ENCODE measurements around the gene ADARB2.
"Not testable (repeated sequence)": the region's sequence is repeated elsewhere in the genome, so short reads cannot be mapped to it uniquely, and the experiment has no call there.

Gene ADARB2

DNA sequence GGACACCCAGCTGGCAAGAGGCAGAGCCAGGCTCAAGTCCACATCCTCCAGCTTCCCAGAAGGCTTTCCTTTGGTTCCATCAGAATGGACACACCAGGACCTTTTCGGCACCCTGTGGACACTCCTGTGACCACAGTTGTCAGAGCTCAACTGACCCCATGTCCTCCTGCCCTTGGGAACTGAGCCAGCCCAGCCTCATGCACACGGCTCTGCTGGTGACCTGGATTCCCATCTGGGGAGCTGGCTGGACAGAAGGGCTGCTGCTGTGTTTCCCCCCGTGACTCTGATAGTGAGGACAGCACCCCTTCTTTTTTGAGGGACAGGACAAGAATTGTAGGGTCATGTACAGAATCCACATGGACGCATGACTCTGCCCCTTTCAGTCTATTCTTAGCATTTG, 392.0 kb downstream of the ADARB2 start:
- TF ChIP-seq, protein P1, sequence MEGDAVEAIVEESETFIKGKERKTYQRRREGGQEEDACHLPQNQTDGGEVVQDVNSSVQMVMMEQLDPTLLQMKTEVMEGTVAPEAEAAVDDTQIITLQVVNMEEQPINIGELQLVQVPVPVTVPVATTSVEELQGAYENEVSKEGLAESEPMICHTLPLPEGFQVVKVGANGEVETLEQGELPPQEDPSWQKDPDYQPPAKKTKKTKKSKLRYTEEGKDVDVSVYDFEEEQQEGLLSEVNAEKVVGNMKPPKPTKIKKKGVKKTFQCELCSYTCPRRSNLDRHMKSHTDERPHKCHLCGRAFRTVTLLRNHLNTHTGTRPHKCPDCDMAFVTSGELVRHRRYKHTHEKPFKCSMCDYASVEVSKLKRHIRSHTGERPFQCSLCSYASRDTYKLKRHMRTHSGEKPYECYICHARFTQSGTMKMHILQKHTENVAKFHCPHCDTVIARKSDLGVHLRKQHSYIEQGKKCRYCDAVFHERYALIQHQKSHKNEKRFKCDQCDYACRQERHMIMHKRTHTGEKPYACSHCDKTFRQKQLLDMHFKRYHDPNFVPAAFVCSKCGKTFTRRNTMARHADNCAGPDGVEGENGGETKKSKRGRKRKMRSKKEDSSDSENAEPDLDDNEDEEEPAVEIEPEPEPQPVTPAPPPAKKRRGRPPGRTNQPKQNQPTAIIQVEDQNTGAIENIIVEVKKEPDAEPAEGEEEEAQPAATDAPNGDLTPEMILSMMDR (IDR thresholded peaks at IDR 0.05; ENCODE audit: low read depth, low read length), result no peak
- Histone ChIP-seq H3K9me3 (no peaks in the 10 kb centered on the region), H3K4me3 (ENCODE audit: low read depth, low read length) (no peak overlapping the region), H3K4me1 (no peaks in the 10 kb centered on the region), H3K27me3 (no peaks in the 10 kb centered on the region), H3K36me3 (no peaks in the 10 kb centered on the region)
- DNase-seq, result no peak

DNA sequence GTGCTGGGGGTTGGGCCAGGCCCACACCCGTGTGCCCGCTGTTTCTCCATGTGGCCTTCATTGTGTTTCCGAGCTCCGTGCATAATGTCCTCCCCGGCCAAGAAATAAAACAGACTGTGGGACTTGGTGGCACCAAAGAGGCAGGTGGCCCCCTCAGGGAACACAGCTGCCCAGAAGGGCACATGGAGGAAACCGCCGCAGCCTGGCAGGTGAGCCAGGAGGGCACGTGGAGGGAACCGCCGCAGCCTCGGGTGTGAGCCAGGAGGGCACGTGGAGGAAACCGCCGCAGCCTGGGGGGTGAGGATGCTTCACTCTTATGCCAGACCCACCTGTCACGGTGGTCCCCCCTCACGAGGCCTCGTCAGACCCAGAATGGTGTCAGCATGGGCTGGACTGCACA, 392.5 kb downstream of the ADARB2 start:
- no peaks in the 10 kb centered on the region for H3K27me3 ChIP-seq
- no peak overlapping the region for H3K4me3 ChIP-seq (ENCODE audit: low read depth, low read length)
- TF ChIP-seq, protein P1 (IDR thresholded peaks at IDR 0.05; ENCODE audit: low read depth, low read length), result no peak
- no peak for DNase-seq
- no peaks in the 10 kb centered on the region for H3K9me3 ChIP-seq
- H3K36me3 ChIP-seq, result no peaks in the 10 kb centered on the region
- H3K4me1 ChIP-seq, result no peaks in the 10 kb centered on the region

DNA sequence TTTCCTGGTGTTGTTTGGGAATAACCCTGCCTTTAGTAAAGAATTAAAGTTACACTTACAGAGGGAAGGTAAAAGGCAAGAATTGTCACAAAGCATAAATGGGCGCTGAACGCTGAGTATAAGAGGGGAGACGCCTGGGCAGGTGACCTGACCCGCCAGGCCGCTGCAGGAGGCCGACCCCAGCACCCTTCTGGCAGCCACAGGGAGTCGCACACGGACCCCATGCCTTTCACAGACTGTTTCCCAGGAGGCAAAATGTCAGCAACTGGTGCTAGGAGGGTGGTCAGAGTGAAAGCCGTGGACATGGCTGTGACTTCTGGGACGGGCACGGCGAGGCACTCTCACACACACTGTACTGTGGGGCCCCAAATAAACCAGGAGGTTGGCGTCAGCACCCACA, 392.9 kb downstream of the ADARB2 start:
- H3K4me3 ChIP-seq (ENCODE audit: low read depth, low read length), result no peak overlapping the region
- H3K9me3 ChIP-seq, result no peaks in the 10 kb centered on the region
- no peaks in the 10 kb centered on the region for H3K27me3 ChIP-seq
- no peaks in the 10 kb centered on the region for H3K36me3 ChIP-seq
- no peaks in the 10 kb centered on the region for H3K4me1 ChIP-seq
- TF ChIP-seq, protein P1 (IDR thresholded peaks at IDR 0.05; ENCODE audit: low read depth, low read length), result no peak
- no peak for DNase-seq

DNA sequence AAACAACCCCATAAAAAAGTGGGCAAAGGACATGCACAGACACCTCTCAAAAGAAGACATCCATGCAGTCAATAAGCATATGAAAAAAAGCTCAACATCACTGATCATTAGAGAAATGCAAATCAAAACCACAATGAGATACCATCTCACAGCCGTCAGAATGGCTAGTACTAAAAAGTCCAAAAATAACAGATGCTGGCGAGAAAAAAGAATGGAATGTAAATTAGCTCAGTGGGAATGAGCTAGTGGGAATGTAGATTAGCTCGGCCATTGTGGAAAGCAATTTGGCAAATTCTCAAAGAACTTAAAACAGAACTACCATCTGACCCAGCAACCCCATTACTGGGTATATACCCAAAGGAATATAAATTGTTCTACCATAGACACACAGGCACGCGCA, 394.1 kb downstream of the ADARB2 start:
- Histone ChIP-seq H3K9me3 (no peaks in the 10 kb centered on the region), H3K4me3 (ENCODE audit: low read depth, low read length) (no peak overlapping the region), H3K4me1 (no peaks in the 10 kb centered on the region), H3K36me3 (no peaks in the 10 kb centered on the region), H3K27me3 (no peaks in the 10 kb centered on the region)
- no peak for DNase-seq
- TF ChIP-seq, protein P1 (IDR thresholded peaks at IDR 0.05; ENCODE audit: low read depth, low read length), result no peak

DNA sequence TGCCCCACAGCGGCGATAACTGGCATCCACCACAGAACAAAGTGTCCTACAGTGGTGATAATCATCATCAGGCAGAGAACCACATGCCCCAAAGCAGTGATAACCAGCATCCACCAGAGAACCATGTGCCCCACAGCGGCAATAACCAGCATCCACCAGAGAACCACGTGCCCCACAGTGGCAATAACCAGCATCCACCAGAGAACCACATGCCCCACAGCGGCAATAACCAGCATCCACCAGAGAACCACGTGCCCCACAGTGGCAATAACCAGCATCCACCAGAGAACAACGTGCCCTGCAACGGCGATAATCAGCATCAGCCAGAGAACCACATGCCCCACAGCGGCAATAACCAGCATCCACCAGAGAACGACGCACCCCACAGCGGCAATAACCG, 396.3 kb downstream of the ADARB2 start:
- H3K27me3 ChIP-seq; H3K9me3 ChIP-seq; H3K4me1 ChIP-seq; DNase-seq; H3K36me3 ChIP-seq; H3K4me3 ChIP-seq (ENCODE audit: low read depth, low read length): not testable (repeated sequence)

DNA sequence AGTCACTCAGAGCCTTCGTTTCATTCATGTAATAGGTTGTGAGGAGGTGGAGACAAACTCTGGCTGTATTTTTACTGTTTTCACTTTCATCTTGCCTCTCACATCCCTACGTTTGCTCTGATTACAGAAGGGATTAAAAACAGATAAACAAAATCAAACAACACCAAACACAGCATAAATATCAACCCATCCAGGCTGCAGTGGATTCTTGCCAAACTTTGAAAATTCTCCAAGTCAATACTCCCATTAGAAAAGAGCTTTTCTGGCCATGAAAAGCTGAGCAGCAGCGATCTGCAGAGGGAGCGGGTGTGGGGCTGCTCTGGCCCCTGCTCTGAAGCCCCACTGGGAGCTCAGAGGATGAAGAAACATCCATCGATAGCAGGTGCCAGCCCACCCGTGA, 397.9 kb downstream of the ADARB2 start:
- Histone ChIP-seq H3K4me3 (ENCODE audit: low read depth, low read length) (no peak overlapping the region), H3K36me3 (no peaks in the 10 kb centered on the region), H3K27me3 (no peaks in the 10 kb centered on the region), H3K9me3 (no peaks in the 10 kb centered on the region), H3K4me1 (no peaks in the 10 kb centered on the region)
- TF ChIP-seq, protein P1 (IDR thresholded peaks at IDR 0.05; ENCODE audit: low read depth, low read length), result no peak
- DNase-seq, result no peak

DNA sequence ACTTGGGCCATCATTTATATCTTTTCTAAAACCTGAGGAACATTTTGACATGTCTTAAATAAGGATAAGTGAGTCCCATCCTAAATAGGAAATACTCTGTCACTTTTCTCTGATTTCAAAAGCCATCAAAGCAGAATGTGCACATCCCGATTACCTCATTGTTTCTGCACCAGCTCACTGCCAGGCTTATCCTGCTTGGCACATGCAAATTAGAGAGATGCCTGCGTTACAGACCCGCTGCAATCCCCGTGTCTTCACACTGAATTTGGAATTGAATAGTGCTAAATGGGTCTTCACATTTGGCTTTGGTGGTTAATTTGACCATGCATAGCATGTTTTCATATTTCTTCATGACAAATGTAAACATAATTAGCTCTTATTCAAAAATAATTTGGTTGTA, 401.7 kb downstream of the ADARB2 start:
- DNase-seq, result no peak
- Histone ChIP-seq H3K4me1 (no peaks in the 10 kb centered on the region), H3K36me3 (no peaks in the 10 kb centered on the region), H3K27me3 (no peaks in the 10 kb centered on the region), H3K9me3 (no peaks in the 10 kb centered on the region), H3K4me3 (ENCODE audit: low read depth, low read length) (no peak overlapping the region)
- TF ChIP-seq, protein P1 (IDR thresholded peaks at IDR 0.05; ENCODE audit: low read depth, low read length), result no peak

Data from BE2C (cell line).